ENCODE data around the gene PRDM16.

DNA sequence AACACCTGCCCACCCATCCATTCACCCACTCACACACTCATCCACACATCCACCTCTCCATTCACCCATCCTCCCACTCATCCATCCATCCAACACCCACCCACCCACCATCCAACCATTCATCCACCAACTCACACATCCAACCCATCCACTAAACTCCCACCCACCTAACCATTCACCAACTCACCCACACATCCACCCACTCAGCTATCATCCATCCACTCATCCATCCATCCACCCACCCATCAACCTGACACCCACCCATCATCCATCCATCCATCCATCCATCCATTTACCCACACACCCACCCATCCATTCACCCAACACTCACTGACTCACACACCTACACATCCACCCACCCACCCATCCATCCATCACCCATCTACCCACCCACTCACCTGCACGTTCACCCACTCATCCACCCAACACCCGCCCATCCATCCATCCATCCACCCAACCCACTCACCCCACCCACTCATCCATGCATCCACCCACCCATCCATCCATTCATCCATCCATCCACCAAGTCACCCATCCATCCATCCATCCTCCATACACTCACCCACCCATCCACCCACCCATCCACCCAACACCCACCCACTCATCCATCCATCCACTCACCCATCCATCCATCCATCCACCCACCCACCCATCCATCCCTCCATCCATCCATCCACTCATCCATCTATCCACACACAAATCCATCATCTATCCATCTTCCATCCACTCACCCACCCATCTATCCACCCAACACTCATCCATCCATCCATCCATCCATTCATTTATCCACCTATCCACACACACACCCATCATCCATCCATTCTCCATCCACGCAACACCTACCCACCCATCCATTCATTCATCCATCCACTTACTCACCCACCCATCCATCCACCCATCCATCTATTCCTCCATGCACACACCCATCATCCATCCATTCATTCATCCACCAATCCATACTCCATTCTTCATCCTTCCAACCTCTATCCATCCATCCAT is 17.4 kb upstream of the PRDM16 start:
- TF ChIP-seq, protein P1, sequence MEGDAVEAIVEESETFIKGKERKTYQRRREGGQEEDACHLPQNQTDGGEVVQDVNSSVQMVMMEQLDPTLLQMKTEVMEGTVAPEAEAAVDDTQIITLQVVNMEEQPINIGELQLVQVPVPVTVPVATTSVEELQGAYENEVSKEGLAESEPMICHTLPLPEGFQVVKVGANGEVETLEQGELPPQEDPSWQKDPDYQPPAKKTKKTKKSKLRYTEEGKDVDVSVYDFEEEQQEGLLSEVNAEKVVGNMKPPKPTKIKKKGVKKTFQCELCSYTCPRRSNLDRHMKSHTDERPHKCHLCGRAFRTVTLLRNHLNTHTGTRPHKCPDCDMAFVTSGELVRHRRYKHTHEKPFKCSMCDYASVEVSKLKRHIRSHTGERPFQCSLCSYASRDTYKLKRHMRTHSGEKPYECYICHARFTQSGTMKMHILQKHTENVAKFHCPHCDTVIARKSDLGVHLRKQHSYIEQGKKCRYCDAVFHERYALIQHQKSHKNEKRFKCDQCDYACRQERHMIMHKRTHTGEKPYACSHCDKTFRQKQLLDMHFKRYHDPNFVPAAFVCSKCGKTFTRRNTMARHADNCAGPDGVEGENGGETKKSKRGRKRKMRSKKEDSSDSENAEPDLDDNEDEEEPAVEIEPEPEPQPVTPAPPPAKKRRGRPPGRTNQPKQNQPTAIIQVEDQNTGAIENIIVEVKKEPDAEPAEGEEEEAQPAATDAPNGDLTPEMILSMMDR (IDR thresholded peaks at IDR 0.05) = no peak
- no peak for TF ChIP-seq EZH2 (IDR thresholded peaks at IDR 0.05; ENCODE audit: borderline replicate concordance, insufficient read depth, low read depth, low read length, poor library complexity, severe bottlenecking)
